Skin of body (tissue), 1 donor: Measurements from ENCODE around the gene NAA30. TPM values are rescaled to one million over a fixed set of nuclear protein-coding genes. Genes with fewer than 3 reads are reported as not detected.

Experiments used
- total RNA-seq: library from RNA; depleted of rRNA; stranded (reverse); fragments of >200 nt; gene quantifications from one replicate; pipeline ENCODE4 v1.2.3, GENCODE V29; 2014

The NAA30 gene
- total RNA-seq, 1 donor from 2014 or later: 19.4 TPM

Other genes starting within 250 kb of the NAA30 start
- gene EXOC5, start 121.7 kb upstream of the NAA30 start, total RNA-seq: 44.4 TPM
- 18.2 TPM for gene AP5M1, start 121.6 kb upstream of the NAA30 start, total RNA-seq
- gene CCDC198, start 103.3 kb downstream of the NAA30 start, total RNA-seq: not detected